GM21367 (cell line): ENCODE data around the gene RAB6B.

Source experiments
- ATAC-seq: cut with Tn5 transposase; IDR thresholded peaks from one replicate; pipeline ENCODE4 v1.9.1; 2021; ENCODE audit not compliant: unreplicated experiment

Gene RAB6B

GRCh38 chr3:133776794-133777438 is 118.8 kb downstream of the RAB6B start:
- no peak for ATAC-seq

GRCh38 chr3:133775835-133776234 is 119.8 kb downstream of the RAB6B start:
- ATAC-seq: no peak

- no peak for ATAC-seq
These were observed 120.4 kb downstream of the RAB6B start for GRCh38 chr3:133775309-133775708.
